GM21447 (cell line): ENCODE data around the gene LTBP3.
A peak's percentile ranks its signal among the peaks of the same experiment; 100 is the strongest.

Source experiments
- ATAC-seq: cut with Tn5 transposase; IDR thresholded peaks from one replicate; pipeline ENCODE4 v1.9.1; 2021; ENCODE audit not compliant: unreplicated experiment

The LTBP3 gene

GRCh38 chr11:65555693-65556231 lies 2.4 kb downstream of the LTBP3 start:
- ATAC-seq = no peak

- no peak for ATAC-seq
These were observed 3.2 kb downstream of the LTBP3 start for GRCh38 chr11:65554842-65555430.

GRCh38 chr11:65554057-65554818 lies 3.9 kb downstream of the LTBP3 start:
- ATAC-seq = no peak

- no peak for ATAC-seq
These were observed 4.7 kb downstream of the LTBP3 start for GRCh38 chr11:65553301-65554001.

GRCh38 chr11:65552388-65552951 lies 5.7 kb downstream of the LTBP3 start:
- ATAC-seq = no peak

GRCh38 chr11:65551572-65552387 lies 6.4 kb downstream of the LTBP3 start:
- ATAC-seq = peak; percentile 71

GRCh38 chr11:65549096-65549495 lies 9.1 kb downstream of the LTBP3 start:
- no peak for ATAC-seq

- no peak for ATAC-seq
These were observed 9.8 kb downstream of the LTBP3 start for GRCh38 chr11:65548395-65548794.

- no peak for ATAC-seq
These were observed 10.6 kb downstream of the LTBP3 start for GRCh38 chr11:65547446-65548125.

GRCh38 chr11:65546217-65546958 lies 11.8 kb downstream of the LTBP3 start:
- peak; percentile 68 for ATAC-seq

GRCh38 chr11:65545853-65546216 lies 12.3 kb downstream of the LTBP3 start:
- no peak for ATAC-seq

- ATAC-seq = no peak
These were observed 15.3 kb downstream of the LTBP3 start for GRCh38 chr11:65542738-65543390.

GRCh38 chr11:65541093-65541982 lies 16.8 kb downstream of the LTBP3 start:
- no peak for ATAC-seq

GRCh38 chr11:65540290-65541092 lies 17.7 kb downstream of the LTBP3 start:
- peak; percentile 74 for ATAC-seq

GRCh38 chr11:65539744-65540289 lies 18.3 kb downstream of the LTBP3 start:
- peak; percentile 49 for ATAC-seq

GRCh38 chr11:65538915-65539743 lies 19.0 kb downstream of the LTBP3 start:
- ATAC-seq = no peak
